Pancreas (tissue), 10 donors: ENCODE results near the gene TRAPPC4. TPM values are rescaled to one million over a fixed set of nuclear protein-coding genes. Genes with fewer than 3 reads are reported as not detected.
A peak's percentile ranks its signal among the peaks of the same experiment; 100 is the strongest.
"Not testable (repeated sequence)": the region's sequence is repeated elsewhere in the genome, so short reads cannot be mapped to it uniquely, and the experiment has no call there.

Experiments used
- ATAC-seq, 4 donors: fragments of 200-7000 bp; cut with Tn5 transposase; one replicate each; pipeline versions ENCODE4 v1.8.0 to v1.9.1; 2020; ENCODE audit warnings: mild to moderate bottlenecking in 4 of 4, moderate library complexity in 4 of 4
- DNase-seq, 6 donors: peaks; one replicate each; pipeline ENCODE4 v3.0.0-alpha.2; 2020
- FAIRE-seq: peaks from 2 replicates; lab custom pipeline; 2012; peaks lifted over from hg19 to GRCh38; lab: Jason Lieb, UNC
- H3K27ac ChIP-seq, 4 donors: fragments of 200-600 bp; sonication (generic); 1 replicate in 3 of 4; 2 replicates in 1 of 4; pipeline versions ENCODE4 v1.5.0 to v1.8.0; 2020
- H3K27me3 ChIP-seq, 4 donors: fragments of 200-600 bp; one replicate each; pipeline ENCODE4 v1.8.0; 2021
- H3K36me3 ChIP-seq, 3 donors: fragments of 200-600 bp; sonication (generic) in 1 of 3; one replicate each; pipeline versions ENCODE4 v1.5.0 to v1.8.0; 2020 to 2021
- H3K4me1 ChIP-seq, 3 donors: fragments of 200-600 bp; one replicate each; pipeline ENCODE4 v1.8.0; 2021
- H3K4me3 ChIP-seq, 4 donors: fragments of 200-600 bp; sonication (generic) in 2 of 4; one replicate each; pipeline versions ENCODE4 v1.5.0 to v1.8.0; 2020 to 2021
- H3K9me3 ChIP-seq, 4 donors: fragments of 200-600 bp; one replicate each; pipeline ENCODE4 v1.8.0; 2021
- CTCF ChIP-seq, 4 donors: fragments of 200-600 bp; sonication (generic) in 3 of 4; IDR thresholded peaks; one replicate each; pipeline versions ENCODE4 v1.5.0 to v1.8.0; 2021; ENCODE audit warnings: antibody characterized with exemption in 4 of 4
- WGBS, 2 donors: extraction: QIAGEN DNeasy Blood & Tissue Kit; methylation state at CpG; one replicate each; pipeline ENCODE4 v1.1.7; 2013; 5-methylcytosine and 5-hydroxymethylcytosine counted together
- intact Hi-C, 3 donors: fragments of 100-400 bp; cut with DNase I; formaldehyde crosslinking; loops; one replicate each; pipeline versions ENCODE4 v1.11.1 to v1.14.2; 2022
- polyA plus RNA-seq, 2 donors: library from polyadenylated mRNA; stranded (reverse); fragments of 200-250 nt; gene quantifications; one replicate each; pipeline ENCODE4 v1.2.3, GENCODE V29; 2013
- total RNA-seq, 6 donors: library from RNA; stranded (reverse); fragmentation: NEBNext Ultra II Directional in 4 of 6; extraction: Animal tissue kit (Norgen Biotek cat#: 25700) in 4 of 6; gene quantifications; one replicate each; pipeline versions ENCODE4 v1.2.1 to v1.2.4, GENCODE V29; 2021 to 2023
- donor health status: healthy with polysubstance abuse.
- donor health status: DM: no; HTN: no; CAD: no; lungs with moderate emphysema.
- donor health status: DM: no; HTN: no; CAD: no.
- donor health status: control.
- donor health status: control.
- donor health status: Bipolar disorder and iron deficiency.
- donor health status: DM: yes; HTN: yes; CAD: no.
- donor health status: DM: no; HTN: no; CAD: no.
- donor health status: DM: no; HTN: no; CAD: no.
- donor health status: DM: yes; HTN: yes; CAD: no.

The TRAPPC4 gene
- total and polyA plus RNA-seq, 8 donors, result 13.7 to 55.7 (median 27.2) TPM

- H3K9me3 ChIP-seq, result no peaks in the 10 kb centered on the region
- peaks cover 4 to 35% (median 28%) of the 10 kb centered on the region in 3 donors for H3K36me3 ChIP-seq
- ATAC-seq (no peak), DNase-seq (peak in 1 of 6 donors; percentile 30), FAIRE-seq (no peak)
- H3K27me3 ChIP-seq, result no peaks in the 10 kb centered on the region
- TF ChIP-seq CTCF (IDR thresholded peaks at IDR 0.05), result no peak
- peak overlapping the region; percentile 86 to 99 (median 90) for H3K4me3 ChIP-seq
- H3K27ac ChIP-seq, result no peak overlapping the region
- 19 to 24% methylated on average over 6 of the region's 6 CpGs for WGBS, 2 donors
- intact Hi-C loops, result no loop called here
- H3K4me1 ChIP-seq, result peaks cover 0 to 19% (median 0%) of the 10 kb centered on the region in 3 donors
These were observed 37.3 kb downstream of the TRAPPC4 start for GRCh38 chr11:119055901-119056300.

- H3K27me3 ChIP-seq, result no peaks in the 10 kb centered on the region
- FAIRE-seq (no peak), ATAC-seq (peak; percentile 9 to 27 (median 16)), DNase-seq (peak; percentile 36 to 87 (median 64))
- intact Hi-C loops, result no loop called here
- H3K4me3 ChIP-seq, result peak overlapping the region; percentile 86 to 99 (median 90)
- peaks cover 0 to 22% (median 0%) of the 10 kb centered on the region in 3 donors for H3K4me1 ChIP-seq
- no peak for TF ChIP-seq CTCF (IDR thresholded peaks at IDR 0.05)
- WGBS, 2 donors, result 1% methylated on average over 42 to 48 of the region's 48 CpGs
- H3K27ac ChIP-seq, result peak overlapping the region; percentile 60 to 83 (median 74)
- H3K36me3 ChIP-seq, result peaks cover 4 to 29% (median 24%) of the 10 kb centered on the region in 3 donors
- H3K9me3 ChIP-seq, result no peaks in the 10 kb centered on the region
These were observed 37.9 kb downstream of the TRAPPC4 start for GRCh38 chr11:119056421-119056999.

GRCh38 chr11:119057000-119057769, 38.6 kb downstream of the TRAPPC4 start, which contains the start of gene HYOU1:
TSS of gene HYOU1 (minus strand) at chr11:119057205. CDS start at chr11:119056160, 1,045 bp downstream.
- H3K9me3 ChIP-seq, result no peaks in the 10 kb centered on the region
- WGBS, 2 donors, result 0% methylated on average over 69 to 79 of the region's 79 CpGs
- H3K27me3 ChIP-seq, result no peaks in the 10 kb centered on the region
- intact Hi-C loops, result no loop called here
- H3K27ac ChIP-seq, result peak within 1 kb of the TSS; percentile 70 to 95 (median 82)
- FAIRE-seq, result no peak
- H3K36me3 ChIP-seq, result peaks cover 4 to 23% (median 19%) of the 10 kb centered on the region in 3 donors
- peak within 1 kb of the TSS; percentile 86 to 99 (median 90) for H3K4me3 ChIP-seq
- peak; percentile 98 to 100 (median 98) for DNase-seq
- TF ChIP-seq CTCF (IDR thresholded peaks at IDR 0.05), result no peak
- peaks cover 0 to 25% (median 0%) of the 10 kb centered on the region in 3 donors for H3K4me1 ChIP-seq
- ATAC-seq, result peak; percentile 89 to 96 (median 90)

- H3K36me3 ChIP-seq, FAIRE-seq, H3K4me3 ChIP-seq, ATAC-seq, H3K9me3 ChIP-seq, intact Hi-C loops, H3K27me3 ChIP-seq, H3K27ac ChIP-seq: not testable (repeated sequence)
- 78 to 80% methylated on average over 20 to 31 of the region's 35 CpGs for WGBS, 2 donors
- H3K4me1 ChIP-seq, result peaks cover 0 to 33% (median 0%) of the 10 kb centered on the region in 3 donors
- peak in 1 of 6 donors; percentile 65 for DNase-seq
These were observed 40.6 kb downstream of the TRAPPC4 start for GRCh38 chr11:119059128-119059527.

GRCh38 chr11:119061256-119061655, 42.7 kb downstream of the TRAPPC4 start:
- peak overlapping the region; percentile 11 to 64 (median 30) for H3K27ac ChIP-seq
- intact Hi-C loops, result no loop called here
- no peaks in the 10 kb centered on the region for H3K9me3 ChIP-seq
- FAIRE-seq (no peak), ATAC-seq (peak; percentile 24 to 51 (median 39)), DNase-seq (peak in 4 of 6 donors; percentile 49 to 79 (median 58))
- peaks cover 0 to 23% (median 0%) of the 10 kb centered on the region in 3 donors for H3K4me1 ChIP-seq
- 36 to 42% methylated on average over 3 of the region's 3 CpGs for WGBS, 2 donors
- no peak for TF ChIP-seq CTCF (IDR thresholded peaks at IDR 0.05)
- H3K4me3 ChIP-seq, result no peak overlapping the region
- H3K27me3 ChIP-seq, result no peaks in the 10 kb centered on the region
- no peaks in the 10 kb centered on the region for H3K36me3 ChIP-seq
